HuH-7.5 (cell line): ENCODE results near the gene CASKIN2.
A peak's percentile ranks its signal among the peaks of the same experiment; 100 is the strongest.
"Not testable (repeated sequence)": the region's sequence is repeated elsewhere in the genome, so short reads cannot be mapped to it uniquely, and the experiment has no call there.

Source experiments
- DNase-seq: peaks from one replicate; pipeline ENCODE4 v3.0.0; 2011; ENCODE audit warnings: low spot score

Gene CASKIN2

GRCh38 chr17:75521290-75521689, 6.0 kb upstream of the CASKIN2 start:
- DNase-seq = no peak

- not testable (repeated sequence) for DNase-seq
Measured at GRCh38 chr17:75520413-75520812, 5.1 kb upstream of the CASKIN2 start.

- no peak for DNase-seq
Measured at GRCh38 chr17:75518983-75519537, 3.7 kb upstream of the CASKIN2 start.

- no peak for DNase-seq
Measured at GRCh38 chr17:75518201-75518600, 2.9 kb upstream of the CASKIN2 start.

- peak; percentile 80 for DNase-seq
Measured at GRCh38 chr17:75517297-75517865, 2.0 kb upstream of the CASKIN2 start.

- DNase-seq = peak; percentile 61
Measured at GRCh38 chr17:75516619-75517296, 1.4 kb upstream of the CASKIN2 start.

- DNase-seq = peak; percentile 95
Measured at GRCh38 chr17:75516255-75516618, 900 bp upstream of the CASKIN2 start, which contains the start of gene TSEN54. TSEN54 (plus strand) TSS chr17:75516528; CDS start chr17:75516561, 33 bp downstream.

- no peak for DNase-seq
Measured at GRCh38 chr17:75514919-75515495, 330 bp downstream of the CASKIN2 start.

GRCh38 chr17:75514299-75514918, 928 bp downstream of the CASKIN2 start:
- DNase-seq = no peak

- DNase-seq = no peak
Measured at GRCh38 chr17:75513641-75514000, 1.7 kb downstream of the CASKIN2 start.

- no peak for DNase-seq
Measured at GRCh38 chr17:75512926-75513640, 2.3 kb downstream of the CASKIN2 start.

GRCh38 chr17:75511610-75512575, 3.4 kb downstream of the CASKIN2 start:
- peak; percentile 92 for DNase-seq

GRCh38 chr17:75511270-75511609, 4.1 kb downstream of the CASKIN2 start:
- DNase-seq = no peak

GRCh38 chr17:75509528-75510258, 5.6 kb downstream of the CASKIN2 start:
- DNase-seq = no peak

- DNase-seq = no peak
Measured at GRCh38 chr17:75508931-75509361, 6.4 kb downstream of the CASKIN2 start.

GRCh38 chr17:75507733-75508719, 7.3 kb downstream of the CASKIN2 start:
- DNase-seq = no peak

GRCh38 chr17:75506888-75507287, 8.4 kb downstream of the CASKIN2 start:
- DNase-seq = no peak

GRCh38 chr17:75506134-75506533, 9.2 kb downstream of the CASKIN2 start:
- no peak for DNase-seq

GRCh38 chr17:75505640-75506039, 9.7 kb downstream of the CASKIN2 start:
- DNase-seq = no peak
